Stimulated activated CD8-positive, alpha-beta memory T cell treated with anti-CD3 and anti-CD28 coated beads, Interleukin-4, amount 100 ng/mL, for 24 hours (primary cell): Measurements from ENCODE around the gene CIB2.

Experiments
- DNase-seq: peaks from one replicate; pipeline ENCODE4 v3.0.0-alpha.2; 2020; ENCODE audit warnings: low read depth

The CIB2 gene

GRCh38 chr15:78065973-78066946, 65.0 kb downstream of the CIB2 start:
- no peak for DNase-seq

DNA sequence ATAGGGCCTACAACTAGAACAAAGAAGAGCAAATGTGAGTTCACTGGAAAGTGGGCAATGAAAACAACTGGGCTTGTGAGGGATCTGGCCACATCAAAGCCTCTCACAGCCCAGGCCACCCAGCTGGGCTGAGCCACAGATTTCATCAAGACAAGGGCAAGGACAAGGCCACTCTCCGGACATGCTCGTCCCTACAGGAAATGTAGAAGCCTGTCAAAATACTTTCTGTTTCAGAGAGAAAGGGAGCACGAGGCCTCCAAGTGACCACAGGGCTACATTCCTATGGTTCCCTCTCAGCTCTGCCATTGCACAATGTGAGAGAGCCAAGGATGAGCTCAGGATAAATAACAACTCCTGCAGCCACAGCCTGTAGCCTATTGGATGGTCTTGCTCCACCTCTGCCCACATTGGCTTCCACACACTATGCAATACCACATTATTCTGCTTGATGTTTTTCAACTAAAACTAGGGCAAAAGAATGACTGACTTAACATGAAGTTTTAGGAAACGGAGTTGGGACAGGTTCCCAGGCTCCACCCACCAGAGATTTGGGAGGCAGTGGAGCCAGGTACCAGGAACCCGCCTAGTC, 65.9 kb downstream of the CIB2 start:
- DNase-seq, result no peak

GRCh38 chr15:78064544-78064943, 66.7 kb downstream of the CIB2 start:
- no peak for DNase-seq

DNA sequence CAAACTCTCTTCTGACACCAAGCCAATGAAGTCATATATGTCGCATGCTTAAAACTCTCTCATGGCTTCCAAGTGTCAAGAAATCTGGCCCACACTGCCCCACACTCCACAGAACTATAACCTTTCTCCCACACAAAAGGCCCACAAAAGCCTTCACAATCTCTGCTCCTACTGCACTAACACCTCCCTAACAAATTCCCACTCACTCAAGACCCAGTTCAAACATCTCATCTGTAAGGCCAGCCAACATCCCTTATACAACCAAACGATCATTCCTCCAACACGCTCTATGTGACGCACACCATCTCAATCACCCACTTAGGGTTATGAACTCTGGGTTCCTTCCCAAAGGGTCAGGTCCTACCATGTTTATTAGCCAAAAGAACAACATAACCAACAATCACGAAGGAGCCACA, 67.3 kb downstream of the CIB2 start:
- DNase-seq, result no peak

DNA sequence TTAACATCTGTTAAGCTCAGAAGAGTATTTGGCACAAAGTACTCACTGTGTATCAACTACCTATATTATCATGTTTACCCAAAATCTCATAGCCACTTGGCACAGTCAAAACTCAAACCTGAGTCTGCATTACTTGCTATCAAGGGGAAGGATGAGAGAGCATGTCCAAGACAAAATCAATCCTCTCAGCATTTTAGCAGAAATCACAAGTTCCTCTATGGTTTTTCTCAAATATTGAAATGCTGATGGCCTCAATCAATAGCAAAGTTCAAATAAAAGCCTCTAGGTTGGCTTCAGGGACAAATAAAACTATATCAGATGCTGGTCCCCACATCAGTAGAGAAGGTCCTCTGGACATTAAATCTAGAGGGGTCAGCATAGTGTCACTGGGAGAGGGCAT, 68.0 kb downstream of the CIB2 start:
- no peak for DNase-seq

- DNase-seq, result no peak
Observed at GRCh38 chr15:78061963-78062427, 69.2 kb downstream of the CIB2 start.

DNA sequence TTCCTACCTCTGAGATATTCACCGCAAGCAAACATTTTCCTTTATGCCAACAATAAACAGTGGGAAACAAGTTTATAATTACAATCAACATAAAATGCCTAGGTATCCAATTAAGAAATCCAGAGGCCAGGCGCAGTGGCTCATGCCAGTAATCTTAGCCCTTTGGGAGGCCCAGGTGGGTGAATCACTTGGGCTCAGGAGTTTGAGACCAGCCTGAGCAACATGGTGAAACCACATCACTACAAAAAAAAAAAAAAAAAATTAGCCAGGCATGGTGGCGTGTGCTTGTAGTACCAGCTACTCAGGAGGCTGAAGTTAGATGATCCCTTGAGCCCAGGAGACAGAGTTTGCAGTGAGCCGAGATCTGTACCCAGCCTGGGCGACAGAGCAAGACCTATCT, 71.0 kb downstream of the CIB2 start:
- DNase-seq, result no peak

DNA sequence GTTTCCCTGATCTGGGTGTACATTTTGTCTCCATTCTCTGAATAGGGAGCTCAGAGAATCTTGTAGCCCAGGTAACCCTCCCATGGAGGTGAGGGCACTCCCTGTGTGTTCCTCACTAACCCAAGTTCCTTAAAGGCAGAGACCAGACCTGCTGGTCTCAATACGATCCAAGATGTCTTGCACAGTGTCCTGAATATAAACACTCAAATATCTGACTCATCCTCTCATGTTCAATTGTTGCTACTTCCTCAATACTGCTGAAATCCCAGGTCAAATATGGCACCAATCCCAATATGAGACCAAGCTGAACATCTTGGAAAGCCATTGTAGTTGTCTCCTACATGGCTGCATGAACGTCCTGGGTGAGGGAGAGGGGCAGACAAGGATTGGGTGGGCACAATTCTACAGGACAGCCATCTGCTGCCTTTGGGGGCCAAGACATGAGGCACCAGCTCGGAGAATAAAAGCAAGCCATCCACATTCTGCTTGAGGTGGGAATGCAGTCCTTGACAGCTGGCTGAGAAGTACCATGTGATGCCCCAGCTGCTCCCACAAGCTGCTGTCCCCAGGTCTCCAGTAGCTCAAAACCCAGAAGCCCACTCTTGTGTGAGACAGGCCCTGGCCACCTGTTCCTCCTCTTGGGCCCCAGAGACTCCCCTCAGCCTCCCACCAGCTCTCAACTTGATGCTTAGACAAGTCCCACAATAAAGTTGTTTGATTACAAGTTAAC, 72.0 kb downstream of the CIB2 start:
- no peak for DNase-seq

DNA sequence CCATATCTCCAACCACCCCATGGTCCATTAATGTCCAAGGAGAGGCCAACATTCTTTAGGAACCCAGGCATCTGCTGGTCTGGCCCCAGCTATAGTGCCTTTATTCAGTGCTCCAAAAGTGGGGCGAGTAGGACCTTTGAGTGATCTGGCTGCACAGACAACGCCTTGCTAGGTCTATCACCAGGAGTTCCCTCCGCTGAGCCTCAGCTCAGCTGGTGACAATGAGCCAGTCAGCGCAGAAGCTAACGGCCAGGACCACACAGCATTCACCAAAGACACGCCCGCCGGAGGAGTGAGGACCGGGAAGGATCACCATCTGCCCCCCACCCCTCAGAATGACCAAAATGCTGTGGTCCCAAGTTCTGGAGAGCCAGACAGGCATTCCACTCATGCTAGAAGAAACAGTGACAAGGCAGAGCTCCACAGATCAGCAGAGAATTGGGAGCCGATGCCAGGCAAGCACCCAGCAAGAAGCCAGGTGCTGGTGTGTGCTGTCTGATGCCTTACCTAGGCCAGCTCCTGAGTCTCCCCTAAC, 72.8 kb downstream of the CIB2 start:
- DNase-seq, result no peak

- DNase-seq, result no peak
Observed at GRCh38 chr15:78057803-78058202, 73.4 kb downstream of the CIB2 start.

DNA sequence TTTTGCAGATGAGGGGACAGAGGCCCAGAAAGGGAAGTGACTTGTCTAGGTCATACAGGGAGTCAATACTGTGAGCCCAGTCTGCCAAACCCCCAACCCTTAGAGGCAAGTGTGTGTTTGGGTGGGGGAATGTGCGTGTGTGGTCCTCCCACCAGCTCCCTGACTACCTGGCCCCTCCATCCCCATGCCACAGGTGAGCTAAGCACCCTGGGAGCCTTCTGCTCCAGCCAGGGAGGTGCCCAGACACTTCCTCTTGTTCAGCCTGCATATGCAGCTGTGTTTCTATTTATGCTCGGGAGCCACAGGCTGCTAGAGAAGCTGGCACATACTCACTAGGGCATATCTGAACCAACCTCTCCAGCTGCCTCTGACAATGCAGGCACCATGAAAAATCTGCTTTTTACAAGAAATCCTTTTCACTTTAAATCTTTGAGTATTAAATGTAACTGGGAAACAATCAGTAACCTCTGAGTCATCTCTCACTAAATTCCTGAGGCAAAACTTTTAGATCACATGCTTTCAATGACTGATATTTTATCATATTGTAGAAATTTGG, 74.5 kb downstream of the CIB2 start:
- DNase-seq, result no peak

GRCh38 chr15:78055919-78056713, 75.1 kb downstream of the CIB2 start:
- no peak for DNase-seq

DNA sequence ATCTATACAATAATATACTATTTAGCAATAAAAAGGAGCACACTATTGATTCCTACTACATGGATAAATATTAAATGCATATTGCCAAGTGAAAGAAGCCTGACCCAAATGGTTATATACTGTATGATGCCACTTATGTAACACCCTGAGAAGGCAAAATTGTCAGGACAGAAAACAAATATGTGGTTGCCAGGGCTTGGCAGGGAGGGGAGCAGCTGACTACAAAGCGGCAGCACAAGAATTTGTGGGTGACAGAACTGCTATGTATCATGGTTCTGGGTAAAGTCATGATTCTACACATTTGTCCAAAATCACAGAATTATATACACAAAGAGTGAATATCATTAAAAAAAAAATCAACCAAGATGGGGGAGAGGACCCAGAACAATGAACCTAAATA, 76.3 kb downstream of the CIB2 start:
- DNase-seq, result no peak
